GM18508 (cell line): ENCODE measurements around the gene CYP46A1.

Experiments used
- ATAC-seq: cut with Tn5 transposase; IDR thresholded peaks from one replicate; pipeline ENCODE4 v1.9.1; 2021; ENCODE audit warnings: moderate number of reproducible peaks; ENCODE audit not compliant: insufficient read depth, unreplicated experiment

Gene CYP46A1

DNA sequence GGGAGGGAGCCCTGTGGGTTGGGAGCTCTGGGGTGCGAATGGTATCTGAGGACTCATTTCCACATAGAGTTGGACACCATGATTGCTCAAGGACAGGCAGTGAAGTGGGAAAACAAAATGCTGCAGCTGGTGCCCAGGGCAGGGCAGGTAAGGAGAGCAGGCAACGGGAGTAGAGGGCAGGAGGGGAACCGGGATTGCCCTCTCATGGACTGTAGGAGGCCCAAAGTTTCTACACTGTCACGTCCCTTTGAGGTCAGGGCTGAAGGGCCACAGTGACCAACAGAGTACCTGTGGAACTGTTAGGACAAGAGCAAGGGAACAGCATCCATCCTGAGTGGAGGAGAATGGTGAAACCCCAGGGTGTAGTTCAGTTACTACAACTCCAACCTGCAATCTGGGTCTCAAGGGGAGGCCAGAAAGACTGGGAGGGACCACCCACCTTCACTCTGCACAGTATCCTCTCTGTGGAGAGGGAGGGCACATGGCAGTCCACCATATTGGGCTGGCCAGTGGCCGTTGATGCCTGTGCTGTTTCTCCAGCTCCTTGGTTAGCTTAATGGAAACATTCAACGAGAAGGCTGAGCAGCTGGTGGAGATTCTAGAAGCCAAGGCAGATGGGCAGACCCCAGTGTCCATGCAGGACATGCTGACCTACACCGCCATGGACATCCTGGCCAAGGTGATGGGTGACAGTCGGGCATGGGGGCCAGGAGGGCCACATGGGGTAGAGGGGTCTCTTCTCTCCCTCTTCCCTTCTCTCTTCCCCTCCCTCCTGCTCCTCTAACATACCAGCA, 22.2 kb downstream of the CYP46A1 start:
- no peak for ATAC-seq

DNA sequence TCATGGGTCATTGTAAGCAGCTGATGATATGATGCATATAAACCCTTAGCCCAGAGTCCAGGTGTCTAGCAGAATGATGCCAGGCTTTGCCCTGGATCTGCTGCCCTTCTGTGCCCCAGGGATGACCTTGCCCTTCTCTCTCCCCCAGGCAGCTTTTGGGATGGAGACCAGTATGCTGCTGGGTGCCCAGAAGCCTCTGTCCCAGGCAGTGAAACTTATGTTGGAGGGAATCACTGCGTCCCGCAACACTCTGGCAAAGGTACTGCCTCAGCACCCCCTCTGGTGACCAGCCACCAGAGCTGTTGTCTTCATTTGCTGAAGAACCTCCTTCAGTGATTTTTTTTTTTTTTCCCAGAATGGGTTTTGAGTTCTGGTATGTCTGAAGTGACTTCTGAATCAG, 23.3 kb downstream of the CYP46A1 start:
- no peak for ATAC-seq

DNA sequence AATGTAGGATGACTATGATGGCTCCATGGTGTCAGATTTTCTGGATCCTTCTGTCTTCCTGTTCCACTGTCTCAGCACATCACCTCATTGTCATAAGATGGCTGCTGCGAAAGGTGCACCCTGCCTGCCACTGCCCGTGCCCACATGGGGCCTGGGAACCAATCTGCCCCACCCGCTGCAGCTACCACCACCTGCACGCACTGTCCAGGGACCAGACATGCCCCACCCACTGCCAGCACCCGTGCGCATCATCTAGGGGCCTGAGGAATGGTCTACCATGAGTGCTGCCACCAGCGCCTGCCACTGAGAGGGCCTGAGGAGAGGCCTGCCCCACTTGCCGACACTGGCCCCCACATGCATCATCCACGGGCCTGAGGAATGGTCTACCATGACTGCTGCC, 23.8 kb downstream of the CYP46A1 start:
- no peak for ATAC-seq

DNA sequence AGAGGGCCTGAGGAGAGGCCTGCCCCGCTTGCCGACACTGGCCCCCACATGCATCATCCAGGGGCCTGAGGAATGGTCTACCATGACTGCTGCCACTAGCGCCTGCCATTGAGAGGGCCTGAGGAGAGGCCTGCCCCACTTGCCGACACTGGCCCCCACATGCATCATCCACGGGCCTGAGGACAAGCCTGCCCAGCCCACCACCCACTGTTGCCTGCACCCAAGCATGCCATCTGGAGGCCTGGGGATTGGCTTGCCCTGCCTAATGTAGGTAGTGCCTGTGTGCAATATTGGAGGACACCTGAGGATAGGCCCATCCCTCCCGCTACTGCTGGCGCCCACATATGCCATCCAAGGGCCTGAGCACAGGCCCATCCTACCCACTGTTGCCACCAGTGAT, 24.4 kb downstream of the CYP46A1 start:
- no peak for ATAC-seq

DNA sequence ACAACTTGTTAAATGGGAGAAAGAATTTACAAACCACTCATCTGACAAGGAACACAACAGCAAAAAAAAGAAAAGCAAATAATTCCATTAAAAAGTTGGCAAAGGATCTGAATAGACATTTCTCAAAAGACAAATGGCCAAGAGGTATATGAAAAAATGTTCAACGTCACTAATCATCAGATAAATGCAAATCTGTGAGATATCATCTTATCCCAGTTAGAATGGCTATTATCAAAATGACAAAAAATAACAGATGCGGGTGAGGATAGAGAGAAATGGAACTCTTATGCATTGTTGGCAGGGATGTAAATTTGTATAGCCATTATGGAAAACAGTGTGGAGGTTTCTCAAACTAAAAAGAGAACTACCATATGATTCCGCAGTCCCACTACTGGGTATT, 29.9 kb downstream of the CYP46A1 start:
- no peak for ATAC-seq

DNA sequence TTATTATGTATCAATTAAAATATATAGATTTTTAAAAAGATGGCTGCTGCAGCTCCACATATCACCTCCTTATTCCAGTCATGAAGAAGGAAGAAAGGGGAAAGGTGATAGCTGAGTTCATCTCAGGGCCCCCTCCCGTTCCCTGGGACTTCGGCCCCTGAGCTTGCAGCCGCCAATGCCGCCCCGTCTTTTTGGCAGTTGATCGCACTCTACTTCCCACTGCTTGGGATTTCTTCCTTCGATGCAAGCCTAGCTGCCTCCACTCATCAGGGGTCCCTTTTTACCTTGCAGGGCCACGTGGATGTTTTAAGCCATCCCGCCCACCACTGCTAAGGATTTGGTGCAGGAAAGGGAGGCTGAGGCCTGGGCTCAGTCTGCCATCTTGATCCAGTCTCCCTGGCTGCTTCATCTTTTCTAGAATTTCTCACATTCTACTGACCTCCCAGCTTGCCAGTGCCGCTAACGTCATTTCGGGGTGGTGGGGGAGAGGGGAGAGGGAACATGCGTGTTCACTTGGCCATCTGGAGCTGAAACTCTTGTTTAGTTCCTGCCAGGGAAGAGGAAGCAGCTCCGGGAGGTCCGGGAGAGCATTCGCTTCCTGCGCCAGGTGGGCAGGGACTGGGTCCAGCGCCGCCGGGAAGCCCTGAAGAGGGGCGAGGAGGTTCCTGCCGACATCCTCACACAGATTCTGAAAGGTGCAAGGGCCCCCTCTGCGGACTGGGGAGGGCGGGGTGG, 31.3 kb downstream of the CYP46A1 start:
- ATAC-seq = no peak

DNA sequence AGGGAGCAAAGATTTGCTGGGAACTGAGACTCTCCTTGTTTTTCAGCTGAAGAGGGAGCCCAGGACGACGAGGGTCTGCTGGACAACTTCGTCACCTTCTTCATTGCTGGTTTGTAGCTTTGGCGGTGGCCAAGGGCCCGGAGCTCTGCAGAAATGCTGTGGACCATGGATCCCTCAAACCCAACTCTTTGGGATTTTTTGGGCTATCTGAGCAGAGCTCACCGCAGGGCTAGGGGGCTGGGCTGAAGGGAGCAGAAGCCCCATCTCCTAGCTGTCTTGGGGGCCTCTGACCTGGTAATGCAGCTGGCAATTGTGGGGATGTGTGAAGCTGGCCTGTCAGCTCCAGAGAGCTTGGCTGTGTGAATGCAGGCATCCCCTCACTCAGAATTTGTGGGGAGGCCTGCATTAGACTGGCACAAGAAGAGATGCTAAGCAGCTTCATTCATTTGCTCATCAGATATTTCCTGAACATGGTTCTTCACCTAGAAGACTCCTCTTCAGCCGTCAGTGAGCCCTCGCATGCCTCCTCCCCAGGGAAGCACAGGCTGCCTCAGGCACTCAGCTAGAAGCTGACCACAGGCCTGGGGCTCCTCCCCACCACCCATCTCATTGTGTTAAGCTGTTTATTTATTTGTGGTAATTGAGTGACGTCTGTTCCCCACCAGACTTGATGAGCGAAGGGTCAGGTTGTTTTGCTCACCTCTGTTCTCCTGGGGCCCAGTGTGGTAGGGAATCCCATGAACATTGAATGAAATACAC, 32.2 kb downstream of the CYP46A1 start:
- ATAC-seq = no peak

DNA sequence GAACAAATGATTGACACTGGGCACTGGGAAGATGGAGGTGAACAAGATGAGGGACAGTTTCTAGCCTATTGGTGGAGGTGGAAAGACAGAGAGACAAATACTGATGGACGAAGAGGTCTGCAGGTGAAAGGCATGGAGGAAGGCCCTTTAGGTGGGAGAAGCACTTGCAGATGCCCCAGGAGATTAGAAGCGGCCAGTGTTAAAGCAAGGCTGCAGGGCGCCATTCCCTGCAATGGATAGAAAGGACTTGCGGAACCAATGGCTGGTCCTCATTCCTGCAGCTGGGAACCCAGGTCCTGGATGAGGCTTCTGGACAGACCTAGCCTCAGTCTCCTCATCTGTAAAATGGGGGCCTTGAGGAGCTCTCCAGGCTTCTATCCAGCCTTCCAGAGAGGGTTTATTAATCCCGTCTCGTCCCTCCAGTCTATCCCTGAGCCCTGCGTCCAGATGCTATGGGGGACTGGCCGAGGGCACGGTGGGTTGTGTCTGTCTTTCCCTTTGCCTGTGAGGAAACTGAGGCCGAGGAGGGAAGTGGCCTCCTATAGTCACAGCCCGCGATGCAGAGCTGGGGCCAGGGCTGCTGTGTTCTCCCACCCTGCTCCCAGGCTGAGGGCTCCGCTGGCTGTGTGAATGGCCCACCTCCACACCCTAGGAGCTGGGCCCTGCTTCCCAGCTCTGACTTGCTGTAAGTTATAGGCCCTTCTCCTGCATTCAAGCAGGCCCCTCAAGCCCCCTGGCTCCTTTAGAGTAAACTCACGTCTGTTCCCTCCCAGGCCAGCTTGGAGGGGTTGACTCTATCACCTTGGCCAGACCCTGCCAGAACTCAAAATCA, 33.0 kb downstream of the CYP46A1 start:
- ATAC-seq = no peak

DNA sequence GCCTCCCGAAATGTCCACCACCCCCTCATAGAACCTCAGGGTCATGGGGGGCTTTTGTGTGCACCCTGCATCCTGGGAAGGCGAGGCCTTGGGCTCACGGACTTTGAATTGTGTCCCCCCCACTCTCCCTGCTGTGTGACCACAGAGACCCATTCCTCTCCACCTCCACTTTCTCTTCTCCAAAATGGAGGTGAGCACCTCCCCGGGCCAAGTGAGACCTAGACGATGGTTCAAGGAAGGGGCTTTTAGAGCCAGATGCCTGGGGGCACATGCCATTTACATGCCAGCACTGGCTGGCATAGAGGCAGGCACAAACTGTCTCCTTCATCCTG, 33.5 kb downstream of the CYP46A1 start:
- no peak for ATAC-seq

DNA sequence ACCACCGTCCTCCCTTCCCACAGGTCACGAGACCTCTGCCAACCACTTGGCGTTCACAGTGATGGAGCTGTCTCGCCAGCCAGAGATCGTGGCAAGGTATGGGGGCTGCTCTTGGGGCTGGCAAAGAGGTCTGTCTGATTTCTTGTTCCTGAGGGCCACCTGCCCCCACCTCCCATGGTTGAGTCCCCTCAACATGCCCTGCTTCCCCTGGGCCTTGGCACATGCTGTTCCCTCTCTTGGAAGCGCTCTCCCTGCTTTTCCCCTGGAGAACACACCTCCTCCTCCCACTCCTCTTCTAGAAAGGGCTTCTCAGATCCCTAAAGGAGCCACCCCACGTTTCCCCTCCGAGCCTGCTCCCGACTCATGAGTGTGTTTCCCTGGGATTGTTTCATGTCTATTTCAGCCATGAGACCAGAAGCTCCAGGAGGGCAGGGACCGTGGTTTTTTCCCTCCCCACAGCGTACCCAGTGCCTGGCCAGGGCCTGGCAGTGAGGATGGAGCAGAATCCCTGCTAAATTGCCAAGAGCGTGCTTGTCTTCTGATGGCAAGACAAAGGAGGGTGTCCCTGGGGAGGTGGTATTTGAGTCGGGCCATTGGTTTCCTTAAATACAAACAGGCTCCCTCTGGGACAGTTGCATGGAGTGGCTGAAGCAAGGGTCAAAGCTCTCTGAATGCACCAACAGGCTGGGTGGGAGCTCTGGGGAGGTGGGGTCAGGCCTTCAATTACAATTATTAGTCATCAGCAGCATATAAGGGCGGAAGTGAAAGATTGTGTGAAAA, 34.1 kb downstream of the CYP46A1 start:
- peak; percentile 81 for ATAC-seq

DNA sequence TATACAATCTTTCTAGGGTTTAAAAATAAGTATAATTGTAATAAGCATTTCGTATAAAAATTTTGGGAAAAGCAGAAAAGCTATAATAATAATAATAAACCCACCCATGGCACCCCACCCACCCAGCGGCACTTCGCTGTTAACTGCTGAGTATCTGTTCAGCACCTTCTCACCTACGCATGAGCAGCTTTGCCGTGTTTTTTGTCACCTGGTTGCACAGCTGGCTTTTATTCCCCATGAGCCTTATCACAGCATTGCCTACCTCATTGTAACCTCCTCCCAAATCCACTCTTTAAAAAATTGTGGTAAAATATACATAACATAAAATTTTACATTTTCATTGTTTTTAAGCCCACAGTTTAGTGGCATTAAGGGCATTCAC, 34.7 kb downstream of the CYP46A1 start:
- peak; percentile 19 for ATAC-seq

DNA sequence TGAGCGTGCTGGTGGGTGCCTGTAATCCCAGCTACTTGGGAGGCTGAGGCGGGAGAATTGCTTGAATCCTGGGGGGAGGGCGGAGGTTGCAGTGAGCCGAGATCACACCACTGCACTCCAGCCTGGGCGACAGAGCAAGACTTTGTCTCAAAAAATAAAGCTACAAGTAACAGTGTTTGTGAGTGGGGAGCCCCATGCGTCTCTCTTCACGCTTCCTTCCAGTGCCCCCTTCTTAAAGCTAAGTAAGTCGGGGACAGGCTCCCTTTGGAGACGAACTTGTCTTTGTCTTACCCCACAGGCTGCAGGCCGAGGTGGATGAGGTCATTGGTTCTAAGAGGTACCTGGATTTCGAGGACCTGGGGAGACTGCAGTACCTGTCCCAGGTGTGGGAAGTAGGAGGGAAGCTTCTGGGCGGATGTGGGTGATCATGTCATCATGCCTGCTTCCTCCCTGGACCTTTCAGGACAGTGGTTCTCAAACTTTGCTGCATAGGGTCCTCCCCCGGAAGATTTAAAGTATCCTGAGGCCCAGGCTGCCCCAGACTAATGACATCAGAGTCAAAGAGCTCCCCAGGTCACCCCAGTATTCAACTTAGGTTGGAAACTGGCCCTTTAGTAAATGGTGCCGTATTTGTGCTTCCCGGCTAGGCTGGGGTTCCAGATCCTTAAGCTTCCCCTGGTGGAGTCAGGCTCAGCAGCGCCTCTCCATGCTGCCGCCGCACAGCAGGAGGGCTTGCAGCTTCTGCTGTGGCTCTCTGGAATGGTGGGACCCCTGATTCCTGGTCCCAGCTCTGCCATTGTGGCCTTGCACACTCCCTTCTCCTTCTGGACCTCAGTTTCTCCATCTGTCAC, 37.1 kb downstream of the CYP46A1 start:
- no peak for ATAC-seq

DNA sequence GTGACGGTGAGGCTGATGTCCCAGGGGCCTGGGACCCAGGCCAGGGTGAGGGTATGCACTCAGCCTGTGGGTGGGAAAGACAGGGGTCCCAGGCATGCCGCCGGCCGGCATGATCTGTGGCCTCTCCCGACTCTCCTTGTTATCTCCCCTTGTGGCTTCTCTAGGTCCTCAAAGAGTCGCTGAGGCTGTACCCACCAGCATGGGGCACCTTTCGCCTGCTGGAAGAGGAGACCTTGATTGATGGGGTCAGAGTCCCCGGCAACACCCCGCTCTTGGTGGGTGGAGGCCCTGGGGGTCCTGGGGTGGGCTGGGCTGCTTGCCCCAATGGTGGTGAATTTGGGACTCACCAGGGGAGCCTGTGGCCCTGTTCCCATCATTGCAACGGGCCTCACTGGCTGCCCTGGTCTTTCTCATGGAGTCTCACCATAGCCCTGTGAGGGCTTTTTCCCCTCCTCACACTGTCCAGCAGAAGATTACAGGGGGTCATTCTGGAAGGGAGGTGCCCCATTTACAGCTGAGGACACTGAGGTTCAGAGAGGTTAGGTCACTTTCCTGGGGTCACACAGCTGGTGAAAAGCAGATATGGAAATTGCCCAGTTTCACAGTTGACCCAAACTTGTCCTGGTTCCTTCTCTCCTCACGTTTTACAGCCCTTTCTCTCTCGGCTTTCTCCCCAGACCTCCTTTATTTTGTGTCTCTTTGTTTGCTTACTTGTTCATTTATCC, 37.9 kb downstream of the CYP46A1 start:
- no peak for ATAC-seq

DNA sequence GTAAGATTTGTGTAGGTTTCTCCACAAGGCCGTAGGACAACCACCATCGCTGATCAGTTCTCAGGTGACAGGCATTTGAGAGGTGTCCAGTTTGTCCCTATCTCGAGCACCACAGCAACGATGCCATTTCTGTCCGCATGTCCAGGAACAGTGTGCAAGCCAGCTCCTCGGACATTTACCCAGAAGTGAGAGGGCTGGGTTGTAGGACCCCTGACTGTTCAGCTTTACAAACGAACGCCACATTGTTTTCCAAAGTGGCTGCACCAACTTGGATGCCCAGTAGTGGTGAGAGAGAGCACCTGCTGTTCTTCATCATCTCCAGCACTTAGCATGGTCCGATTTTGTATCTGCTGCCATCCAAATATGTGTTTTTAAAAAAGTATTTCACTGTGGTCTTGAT, 38.6 kb downstream of the CYP46A1 start:
- ATAC-seq = no peak

DNA sequence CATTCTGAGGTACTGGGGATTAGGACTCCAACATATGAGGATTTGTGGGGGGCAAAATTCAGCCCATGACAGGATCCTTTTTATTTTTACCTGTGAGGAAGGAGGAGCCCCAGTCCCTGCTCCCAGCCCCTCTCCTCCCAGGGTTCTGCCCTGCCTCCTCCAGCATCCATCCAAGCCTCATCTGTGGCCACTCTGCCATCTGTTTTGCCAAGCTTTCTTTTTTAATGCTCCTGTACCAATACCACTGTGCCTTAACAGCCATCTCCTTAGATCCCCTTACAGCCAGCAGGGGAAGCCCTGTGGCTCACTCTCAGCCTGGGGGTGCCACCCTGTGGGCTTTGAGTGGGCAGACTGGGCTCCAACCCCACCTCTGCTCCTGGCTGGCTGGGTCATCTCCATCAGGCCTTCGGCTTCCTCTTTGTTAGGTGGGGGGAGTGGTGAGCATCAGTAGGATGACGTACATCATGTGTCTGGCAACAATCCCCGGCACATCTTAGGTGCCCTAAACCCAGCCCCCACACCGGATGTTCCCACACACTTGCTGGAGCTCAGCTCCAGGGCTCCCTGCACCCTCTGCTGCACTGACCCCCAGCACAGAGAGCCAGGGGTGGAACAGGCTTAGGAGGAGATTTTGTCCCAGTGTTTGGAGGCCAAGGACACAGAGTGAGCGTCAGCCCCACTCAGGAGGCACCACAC, 40.2 kb downstream of the CYP46A1 start:
- no peak for ATAC-seq

DNA sequence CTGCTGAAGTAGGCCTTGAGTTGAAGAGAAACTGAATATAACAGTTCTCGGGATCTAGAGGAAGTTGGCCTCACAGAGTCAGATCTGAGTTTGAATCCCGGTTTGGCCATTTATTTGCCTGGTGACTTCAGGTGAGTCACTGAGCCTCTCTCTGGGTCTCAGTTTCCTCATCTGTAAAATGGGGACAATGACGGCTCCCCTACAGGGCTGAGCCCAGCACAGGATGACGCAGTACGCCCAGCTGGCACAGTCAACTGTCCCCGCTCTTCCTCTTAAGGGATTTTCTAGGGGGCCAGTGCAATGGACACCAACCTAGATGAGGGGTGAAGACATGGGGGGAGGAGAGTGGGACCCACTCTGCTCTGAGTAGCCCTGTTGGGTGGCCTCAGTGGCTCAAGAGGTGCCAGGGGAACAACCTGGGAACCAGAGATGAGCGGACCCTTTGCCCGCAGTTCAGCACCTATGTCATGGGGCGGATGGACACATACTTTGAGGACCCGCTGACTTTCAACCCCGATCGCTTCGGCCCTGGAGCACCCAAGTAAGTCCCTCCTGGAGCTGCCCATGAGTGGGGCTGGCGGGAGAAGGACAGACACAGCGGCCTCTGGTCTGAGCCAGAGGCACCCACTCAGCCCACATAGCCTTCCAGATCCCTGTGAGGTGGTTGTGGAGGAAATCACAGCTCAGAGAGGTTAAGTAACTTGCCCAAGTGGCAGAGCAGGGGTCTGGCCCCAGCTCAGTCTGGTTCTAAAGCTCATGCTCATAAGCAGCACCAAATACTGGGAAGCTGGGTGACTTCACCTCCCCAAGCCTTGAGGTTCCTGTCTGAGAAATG, 41.1 kb downstream of the CYP46A1 start:
- no peak for ATAC-seq
